ENCODE measurements around the gene GP1BB.
A peak's percentile ranks its signal among the peaks of the same experiment; 100 is the strongest.
"Not testable (repeated sequence)": the region's sequence is repeated elsewhere in the genome, so short reads cannot be mapped to it uniquely, and the experiment has no call there.

Gene GP1BB
- 0 reads per million in 9 experiments for total RNA-seq

DNA sequence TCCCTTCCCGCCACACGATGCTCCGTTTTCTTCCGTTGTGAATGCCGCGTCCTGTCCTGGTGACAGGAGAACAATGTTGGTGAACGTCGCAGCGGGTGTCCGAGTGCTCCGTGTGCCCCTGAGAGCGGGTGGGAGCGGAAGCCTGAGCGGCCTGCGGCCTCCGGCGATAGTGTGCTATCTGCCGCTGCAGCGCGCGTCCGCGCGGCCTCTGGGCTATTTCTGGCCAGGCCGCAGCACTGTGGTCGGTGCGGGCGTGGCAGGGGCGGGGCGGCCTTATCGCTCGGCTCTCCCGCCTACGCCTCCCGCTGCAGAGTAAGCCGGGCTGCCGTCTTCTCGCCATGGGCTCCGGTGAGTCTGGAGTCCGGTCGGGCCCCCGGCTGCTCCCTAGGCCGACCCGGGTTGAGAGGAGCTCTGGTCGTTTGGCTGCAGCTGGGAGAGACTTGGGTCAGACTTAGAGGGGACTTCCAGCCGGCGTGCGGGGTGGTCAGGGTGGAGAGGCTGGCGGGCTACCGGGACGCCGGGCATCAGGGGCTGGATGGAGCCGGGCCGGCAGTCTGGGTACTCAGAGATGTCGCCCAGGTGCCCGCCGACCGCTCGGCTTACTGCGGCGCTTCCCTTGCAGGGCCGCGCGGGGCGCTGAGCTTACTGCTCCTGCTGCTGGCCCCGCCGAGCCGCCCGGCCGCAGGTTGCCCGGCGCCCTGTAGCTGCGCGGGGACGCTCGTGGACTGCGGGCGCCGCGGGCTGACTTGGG, at the start of gene GP1BB:
GP1BB (plus strand) TSS at position 308 of the 751 bp plus-strand sequence; CDS start at position 339, 31 bp downstream.
- Mint-ChIP-seq H3K4me1 (ENCODE audit: low read depth in 2 of 2) (peaks cover 0 to 11% of the 10 kb centered on the region in 2 donors), H3K9me3 (no peaks in the 10 kb centered on the region), H3K27ac (no peak within 1 kb of the TSS), H3K4me3 (peak within 1 kb of the TSS in 1 of 2 donors; percentile 67), H3K27me3 (peaks cover 59 to 76% of the 10 kb centered on the region in 2 donors), H3K36me3 (ENCODE audit: insufficient read depth) (no peaks in the 10 kb centered on the region)
- DNase-seq (no peak), ATAC-seq (replicated peaks) (peak; percentile 65)

DNA sequence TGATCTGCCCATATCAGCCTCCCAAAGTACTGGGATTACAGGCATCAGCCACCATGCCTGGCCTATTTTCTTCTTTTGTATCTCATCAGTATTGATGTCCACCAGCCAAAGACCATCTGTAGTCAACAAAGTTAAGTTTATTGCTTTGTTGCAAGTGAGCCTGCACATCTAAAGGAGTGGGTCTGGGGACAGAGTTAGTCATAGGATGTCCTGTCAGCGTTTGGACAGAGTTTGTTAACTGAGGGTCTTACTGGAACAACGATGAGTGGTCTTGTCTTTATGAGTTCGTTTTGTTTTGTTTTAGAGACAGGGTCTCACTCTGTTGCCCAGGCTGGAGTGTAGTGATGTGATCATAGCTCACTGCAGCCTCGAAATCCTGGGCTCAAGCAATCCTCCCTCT, 49.7 kb upstream of the GP1BB start:
- DNase-seq: no peak
- Mint-ChIP-seq H3K36me3 (ENCODE audit: insufficient read depth) (no peaks in the 10 kb centered on the region), H3K27me3 (peaks cover 41 to 75% of the 10 kb centered on the region in 2 donors), H3K9me3 (no peaks in the 10 kb centered on the region), H3K4me3 (no peak overlapping the region), H3K4me1 (ENCODE audit: low read depth in 2 of 2) (no peaks in the 10 kb centered on the region), H3K27ac (no peak overlapping the region)
- no peak for ATAC-seq (replicated peaks)

DNA sequence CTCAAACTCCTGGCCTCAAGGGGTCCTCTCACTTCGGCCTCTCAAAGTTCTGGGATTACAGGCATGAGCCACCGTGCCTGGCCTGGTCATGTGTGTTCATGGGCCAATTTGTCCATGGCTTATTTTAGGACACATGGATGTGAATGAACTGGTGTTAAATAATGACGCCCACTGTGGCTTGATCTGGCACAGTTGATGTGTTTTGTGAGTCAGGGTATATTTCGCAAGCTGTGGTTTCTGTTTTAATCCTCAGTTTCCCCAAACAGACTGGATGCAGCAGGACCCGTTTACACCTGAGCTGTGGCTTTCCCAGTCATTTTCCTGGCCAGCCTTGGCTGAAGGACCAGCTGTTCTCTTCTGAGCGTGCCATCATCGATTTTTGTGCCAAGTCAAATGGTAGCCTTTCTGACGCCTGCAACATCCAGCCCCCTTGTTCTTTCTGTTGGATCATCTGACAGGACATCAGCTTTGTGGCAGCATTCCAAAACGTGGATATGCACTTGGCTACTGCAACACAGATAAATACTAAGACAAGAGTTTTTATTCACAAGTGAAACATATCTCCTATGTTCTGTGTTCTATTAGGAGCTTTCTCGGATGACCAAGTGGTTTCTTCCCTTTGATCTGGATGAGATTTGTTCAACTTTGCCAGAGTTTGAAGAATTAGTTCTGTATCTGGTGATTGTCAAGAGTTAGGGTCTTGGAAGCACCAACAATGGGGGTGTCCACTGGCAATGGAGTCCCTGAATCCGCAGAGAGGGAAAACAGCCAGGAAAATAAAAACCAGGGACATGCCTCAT, 49.0 kb upstream of the GP1BB start:
- DNase-seq (no peak), ATAC-seq (replicated peaks) (no peak)
- Mint-ChIP-seq H3K27ac (no peak overlapping the region), H3K4me1 (ENCODE audit: low read depth in 2 of 2) (no peaks in the 10 kb centered on the region), H3K4me3 (no peak overlapping the region), H3K9me3 (no peaks in the 10 kb centered on the region), H3K36me3 (ENCODE audit: insufficient read depth) (no peaks in the 10 kb centered on the region), H3K27me3 (peaks cover 41 to 82% of the 10 kb centered on the region in 2 donors)

DNA sequence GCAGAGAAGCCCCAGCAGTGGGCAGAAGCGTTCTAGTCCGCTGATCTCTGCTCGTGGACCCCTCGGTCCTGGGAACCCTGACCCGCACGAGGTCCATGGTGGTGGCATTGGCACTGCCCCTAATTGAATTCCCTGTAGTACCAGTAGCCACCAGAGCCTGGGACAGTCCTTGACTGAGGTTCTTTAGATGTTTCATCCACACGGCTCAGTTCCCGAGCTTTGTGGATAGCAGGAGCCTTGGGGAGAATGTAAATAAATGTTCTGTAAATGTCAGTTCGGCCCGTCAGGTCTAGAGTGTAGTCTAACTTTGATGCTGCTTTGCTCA, 48.4 kb upstream of the GP1BB start:
- Mint-ChIP-seq H3K4me1 (ENCODE audit: low read depth in 2 of 2) (no peaks in the 10 kb centered on the region), H3K27ac (no peak overlapping the region), H3K27me3 (peaks cover 41 to 88% of the 10 kb centered on the region in 2 donors), H3K4me3 (no peak overlapping the region), H3K9me3 (no peaks in the 10 kb centered on the region), H3K36me3 (ENCODE audit: insufficient read depth) (no peaks in the 10 kb centered on the region)
- ATAC-seq (replicated peaks): no peak
- DNase-seq: no peak

DNA sequence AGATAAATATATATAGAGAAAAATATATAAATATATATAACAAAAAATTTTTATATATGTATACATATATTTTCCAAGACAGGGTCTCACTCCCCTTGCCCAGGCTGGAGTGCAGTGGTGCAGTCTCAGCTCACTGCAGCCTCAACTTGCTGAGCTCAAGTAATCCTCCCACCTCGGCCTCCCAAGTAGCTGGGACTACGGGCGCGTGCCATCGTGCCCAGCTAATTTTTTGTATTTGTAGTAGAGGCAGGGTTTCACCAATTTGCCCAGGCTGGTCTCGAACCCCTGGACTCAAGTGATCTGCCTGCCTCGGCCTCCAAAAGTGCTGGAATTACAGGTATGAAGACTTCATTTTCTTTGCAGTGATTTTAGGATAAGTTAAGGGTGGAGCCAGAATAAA, 47.9 kb upstream of the GP1BB start:
- Mint-ChIP-seq H3K27me3 (peaks cover 42 to 93% of the 10 kb centered on the region in 2 donors), H3K9me3 (no peaks in the 10 kb centered on the region), H3K4me3 (no peak overlapping the region), H3K27ac (no peak overlapping the region), H3K36me3 (ENCODE audit: insufficient read depth) (no peaks in the 10 kb centered on the region), H3K4me1 (ENCODE audit: low read depth in 2 of 2) (no peaks in the 10 kb centered on the region)
- DNase-seq (no peak), ATAC-seq (replicated peaks) (no peak)

DNA sequence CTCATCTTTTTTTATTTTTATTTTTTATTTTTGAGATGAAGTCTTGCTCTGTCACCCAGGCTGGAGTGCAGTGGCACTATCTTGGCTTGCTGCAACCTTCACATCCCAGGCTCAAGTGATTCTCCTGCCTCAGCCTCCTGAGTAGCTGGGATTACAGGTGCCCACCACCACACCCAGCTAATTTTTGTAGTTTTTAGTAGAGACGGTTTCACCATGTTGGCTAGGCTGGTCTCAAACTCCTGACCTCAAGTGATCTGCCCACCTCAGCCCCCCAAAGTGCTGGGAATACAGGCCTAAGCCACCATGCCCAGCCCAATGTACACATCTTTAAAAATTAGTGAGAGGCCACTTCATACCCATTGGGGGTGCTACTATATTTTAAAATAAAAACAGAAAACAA, 46.9 kb upstream of the GP1BB start:
- H3K36me3 Mint-ChIP-seq (ENCODE audit: insufficient read depth); H3K9me3 Mint-ChIP-seq; ATAC-seq (replicated peaks); H3K4me3 Mint-ChIP-seq; H3K27ac Mint-ChIP-seq; DNase-seq; H3K4me1 Mint-ChIP-seq (ENCODE audit: low read depth in 2 of 2): not testable (repeated sequence)
- peaks cover 49 to 97% of the 10 kb centered on the region in 2 donors for H3K27me3 Mint-ChIP-seq

DNA sequence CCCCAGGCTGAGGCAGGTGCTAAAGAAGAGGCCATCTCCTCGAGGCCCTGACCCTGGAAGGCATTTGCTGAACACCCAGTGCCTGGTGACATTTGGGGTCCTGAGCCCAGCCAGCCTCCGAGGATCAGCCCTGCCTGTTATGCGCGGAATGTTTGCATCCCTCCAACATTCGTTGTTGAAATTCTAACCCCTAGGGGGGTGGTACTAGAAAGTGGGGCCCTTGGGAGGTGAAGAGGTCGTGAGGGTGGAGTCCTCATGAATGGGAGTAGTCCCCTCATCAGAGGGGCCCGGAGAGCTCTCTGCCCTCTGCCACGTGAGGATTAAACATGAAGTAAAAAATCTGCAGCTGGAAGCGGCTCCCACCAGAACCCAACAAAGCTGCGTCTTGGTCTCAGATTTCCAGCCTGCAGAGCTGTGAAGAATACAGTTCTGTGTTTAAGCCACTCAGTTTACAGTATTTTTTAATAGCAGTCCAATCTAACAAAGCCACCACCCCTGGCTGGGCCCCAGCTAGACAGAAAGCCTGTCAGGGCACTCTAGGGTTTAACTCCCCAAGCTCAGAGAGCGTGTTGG, 44.3 kb upstream of the GP1BB start:
- no peak overlapping the region for H3K4me3 Mint-ChIP-seq
- H3K27ac Mint-ChIP-seq: peak overlapping the region in 1 of 2 donors; percentile 56
- no peak for ATAC-seq (replicated peaks)
- peaks cover 47 to 94% of the 10 kb centered on the region in 2 donors for H3K27me3 Mint-ChIP-seq
- H3K9me3 Mint-ChIP-seq: no peaks in the 10 kb centered on the region
- no peaks in the 10 kb centered on the region for H3K36me3 Mint-ChIP-seq (ENCODE audit: insufficient read depth)
- no peaks in the 10 kb centered on the region for H3K4me1 Mint-ChIP-seq (ENCODE audit: low read depth in 2 of 2)
- no peak for DNase-seq

DNA sequence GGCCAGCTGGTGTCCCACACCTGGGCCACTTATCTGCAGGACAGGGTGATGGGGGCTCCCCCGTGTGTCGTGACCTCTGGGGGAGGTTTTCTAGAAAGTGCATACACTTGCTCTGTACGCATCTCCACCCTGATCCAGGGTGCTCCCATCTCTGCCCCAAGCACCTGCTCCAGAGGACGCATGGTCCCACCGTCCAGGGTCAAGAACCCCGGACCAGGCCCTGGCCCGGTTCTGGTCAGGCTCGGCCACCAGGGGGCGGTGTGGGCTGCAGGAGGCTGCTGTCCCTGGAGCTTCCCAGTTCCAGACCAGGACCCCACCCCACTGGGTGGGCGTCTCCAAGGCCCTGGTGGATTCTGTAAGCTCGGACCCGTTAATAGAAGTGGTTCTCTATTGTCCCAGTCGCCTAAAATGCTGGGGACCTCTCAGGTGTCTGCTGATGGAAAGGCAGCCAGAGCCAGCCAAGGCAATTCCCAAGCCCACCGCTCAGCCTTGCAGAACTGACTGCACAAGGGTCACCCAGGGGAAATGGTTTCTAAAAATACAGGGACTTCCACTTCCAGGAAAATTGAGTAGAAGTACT, 43.7 kb upstream of the GP1BB start:
- no peak for ATAC-seq (replicated peaks)
- Mint-ChIP-seq H3K4me3 (no peak overlapping the region), H3K36me3 (ENCODE audit: insufficient read depth) (no peaks in the 10 kb centered on the region), H3K27ac (no peak overlapping the region), H3K4me1 (ENCODE audit: low read depth in 2 of 2) (no peaks in the 10 kb centered on the region), H3K27me3 (peaks cover 42 to 90% of the 10 kb centered on the region in 2 donors), H3K9me3 (no peaks in the 10 kb centered on the region)
- peak; percentile 22 to 28 (median 23) for DNase-seq

DNA sequence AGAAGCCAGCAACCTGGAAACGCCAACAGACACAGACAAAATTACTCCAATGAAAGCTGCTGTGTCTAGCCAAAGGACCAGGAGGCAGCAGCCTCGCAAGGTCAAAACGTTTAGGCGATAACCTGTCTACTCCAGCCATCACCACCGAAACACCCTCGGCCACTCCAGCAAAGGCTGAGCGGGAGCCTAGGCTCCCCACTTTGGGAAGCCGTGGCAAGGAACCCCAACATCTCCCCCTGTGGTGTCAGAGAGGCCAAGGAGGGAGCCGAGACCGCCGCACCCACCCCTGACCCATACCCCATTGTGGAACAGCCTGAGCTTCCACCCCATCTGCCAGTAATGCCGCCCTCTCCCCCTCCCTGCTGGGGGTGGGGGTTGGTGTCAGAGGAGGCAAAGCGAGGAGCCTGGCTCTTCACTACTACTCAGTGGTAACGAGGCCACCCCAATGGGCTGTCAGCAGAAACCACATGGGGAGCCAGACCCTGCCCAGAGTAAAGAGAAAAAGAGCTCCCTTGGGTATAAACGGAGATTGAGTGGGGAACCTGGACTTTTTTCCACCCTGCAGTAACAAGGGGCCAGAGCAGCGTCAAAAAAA, 43.0 kb upstream of the GP1BB start:
- ATAC-seq (replicated peaks): no peak
- H3K36me3 Mint-ChIP-seq (ENCODE audit: insufficient read depth): no peaks in the 10 kb centered on the region
- H3K4me1 Mint-ChIP-seq (ENCODE audit: low read depth in 2 of 2): no peaks in the 10 kb centered on the region
- DNase-seq: no peak
- peaks cover 36 to 83% of the 10 kb centered on the region in 2 donors for H3K27me3 Mint-ChIP-seq
- H3K27ac Mint-ChIP-seq: no peak overlapping the region
- no peaks in the 10 kb centered on the region for H3K9me3 Mint-ChIP-seq
- H3K4me3 Mint-ChIP-seq: no peak overlapping the region

DNA sequence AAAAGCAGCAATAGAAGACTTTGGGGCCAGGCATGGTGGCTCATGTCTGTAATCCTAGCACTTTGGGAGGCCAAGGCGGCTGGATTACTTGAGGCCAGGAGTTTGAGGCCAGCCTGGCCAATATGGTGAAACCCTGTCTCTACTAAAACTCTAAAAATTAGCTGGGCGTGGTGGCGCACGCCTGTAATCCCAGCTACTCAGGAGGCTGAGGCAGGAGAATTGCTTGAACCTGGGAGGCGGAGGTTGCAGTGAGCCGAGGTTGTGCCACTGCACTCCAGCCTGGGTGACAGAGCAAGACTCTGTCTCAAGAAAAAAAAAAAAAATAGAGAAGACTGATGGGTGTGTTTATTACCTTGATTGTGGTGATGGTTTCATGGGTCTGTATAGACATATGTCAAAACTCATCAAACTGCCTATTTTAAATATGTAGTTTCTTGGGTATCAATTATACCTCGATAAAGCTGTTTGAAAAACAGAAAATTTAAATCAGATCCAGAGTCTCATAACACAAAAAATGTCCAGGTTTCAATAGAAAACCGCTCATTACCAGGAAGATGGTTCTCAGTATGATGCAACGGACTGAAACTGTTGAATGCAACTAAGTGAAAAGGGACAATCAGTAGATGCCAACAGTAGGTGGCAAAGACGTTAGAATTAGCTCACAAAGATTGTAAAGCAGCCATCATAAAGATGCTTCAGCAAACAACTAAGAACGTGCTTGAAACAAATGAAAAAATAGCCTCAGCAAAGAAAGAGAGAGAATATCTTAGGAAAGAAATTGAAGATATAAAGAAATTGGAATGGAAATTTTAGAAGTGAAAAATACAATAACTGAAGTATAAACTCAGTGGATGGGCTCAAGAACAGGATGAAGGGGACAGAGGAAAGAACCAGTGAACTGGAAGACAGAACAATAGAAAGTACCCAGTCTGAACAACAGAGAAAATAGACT, 42.2 kb upstream of the GP1BB start:
- Mint-ChIP-seq H3K4me3 (no peak overlapping the region), H3K27me3 (peaks cover 30 to 75% of the 10 kb centered on the region in 2 donors), H3K36me3 (ENCODE audit: insufficient read depth) (no peaks in the 10 kb centered on the region), H3K27ac (no peak overlapping the region), H3K9me3 (no peaks in the 10 kb centered on the region), H3K4me1 (ENCODE audit: low read depth in 2 of 2) (no peaks in the 10 kb centered on the region)
- DNase-seq: no peak
- no peak for ATAC-seq (replicated peaks)

DNA sequence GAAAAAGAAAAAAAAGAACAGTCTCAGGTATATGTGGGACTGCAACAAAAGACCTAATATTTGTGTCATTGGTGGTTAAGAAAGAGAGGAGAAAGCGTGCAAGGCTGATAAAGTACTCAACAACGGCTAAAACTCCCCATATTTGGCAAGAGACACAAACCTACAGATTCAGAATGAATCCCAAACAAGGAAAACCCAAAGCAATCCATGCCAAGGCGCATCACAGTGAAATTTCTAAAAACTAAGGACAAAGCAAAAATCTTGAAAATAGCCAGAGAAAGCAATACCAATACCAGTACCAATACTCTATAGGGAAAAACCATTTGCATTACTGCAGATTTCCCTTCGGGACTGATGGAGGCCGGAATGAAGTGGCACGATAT, 41.5 kb upstream of the GP1BB start:
- no peaks in the 10 kb centered on the region for H3K4me1 Mint-ChIP-seq (ENCODE audit: low read depth in 2 of 2)

DNA sequence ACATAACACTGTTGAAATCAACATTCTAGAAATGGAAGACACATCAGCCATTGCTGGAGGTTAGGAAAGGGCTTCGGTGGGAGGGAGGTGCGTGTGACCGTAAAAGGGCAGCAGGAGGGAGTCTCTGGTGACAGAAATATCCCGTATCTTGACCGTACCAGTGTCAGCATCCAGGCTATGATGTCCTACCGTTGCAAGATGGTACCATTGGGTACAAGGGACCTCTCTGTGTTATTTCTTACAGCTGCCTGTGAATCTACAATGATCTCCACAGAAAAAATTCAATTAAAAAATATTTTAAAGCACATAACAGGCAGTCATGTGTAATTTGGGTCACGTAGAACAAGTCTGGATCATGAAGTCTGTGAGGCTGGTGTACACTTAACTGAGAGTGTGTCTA, 36.4 kb upstream of the GP1BB start:
- ATAC-seq (replicated peaks) (no peak), DNase-seq (no peak)
- Mint-ChIP-seq H3K27me3 (peaks cover 8 to 49% of the 10 kb centered on the region in 2 donors), H3K9me3 (no peaks in the 10 kb centered on the region), H3K4me3 (no peak overlapping the region), H3K27ac (no peak overlapping the region), H3K4me1 (ENCODE audit: low read depth in 2 of 2) (peaks cover 0 to 2% of the 10 kb centered on the region in 2 donors), H3K36me3 (ENCODE audit: insufficient read depth) (no peaks in the 10 kb centered on the region)

More for the DNA sequence above, 41.5 kb upstream of the GP1BB start:
- Mint-ChIP-seq H3K9me3 (no peaks in the 10 kb centered on the region), H3K4me3 (no peak overlapping the region), H3K27ac (no peak overlapping the region), H3K36me3 (ENCODE audit: insufficient read depth) (no peaks in the 10 kb centered on the region), H3K27me3 (peaks cover 30 to 71% of the 10 kb centered on the region in 2 donors)
- DNase-seq: no peak
- ATAC-seq (replicated peaks): no peak

Data from effector memory CD8-positive, alpha-beta T cell (primary cell).